Stomach (tissue), 9 donors: ENCODE results near the gene NTN1. TPM values are rescaled to one million over a fixed set of nuclear protein-coding genes. Genes with fewer than 3 reads are reported as not detected.

Experiments
- DNase-seq, 2 donors: peaks; one replicate each; pipeline versions ENCODE4 v3.0.0 to v3.0.0-alpha.2; 2013 to 2019
- H3K27ac ChIP-seq, 5 donors: fragments of 200-600 bp in 4 of 5; sonication (generic) in 4 of 5; one replicate each; pipeline ENCODE4 v1.5.1; 2013 to 2019; ENCODE audit warnings: mild to moderate bottlenecking in 1 of 5, moderate library complexity in 1 of 5
- H3K27me3 ChIP-seq, 3 donors: fragments of 200-600 bp; sonication (generic); one replicate each; pipeline ENCODE4 v1.5.1; 2017 to 2019; ENCODE audit warnings: mixed run types in 1 of 3
- H3K36me3 ChIP-seq, 4 donors: fragments of 200-600 bp; sonication (generic); 1 replicate in 3 of 4; 2 replicates in 1 of 4; pipeline ENCODE4 v1.5.1; 2016 to 2019
- H3K4me1 ChIP-seq, 4 donors: fragments of 200-600 bp; sonication (generic); one replicate each; pipeline ENCODE4 v1.5.1; 2016 to 2019
- H3K4me3 ChIP-seq, 4 donors: fragments of 200-600 bp; sonication (generic) in 3 of 4; one replicate each; pipeline ENCODE4 v1.5.1; 2016 to 2019; ENCODE audit warnings: mild to moderate bottlenecking in 1 of 4
- H3K9me3 ChIP-seq, 4 donors: fragments of 200-600 bp; sonication (generic); one replicate each; pipeline ENCODE4 v1.5.1; 2016 to 2019
- EP300 ChIP-seq: sonication (generic); formaldehyde crosslinking; IDR thresholded peaks from one replicate; pipeline ENCODE4 v1.6.1; 2017; ENCODE audit warnings: antibody characterized with exemption
- POLR2A ChIP-seq, 4 donors: fragments of 450-650 bp; IDR thresholded peaks; one replicate each; pipeline ENCODE4 v1.6.1; 2016; ENCODE audit warnings: antibody characterized with exemption in 4 of 4, control low read depth in 2 of 4, mild to moderate bottlenecking in 1 of 4, moderate library complexity in 1 of 4
- POLR2AphosphoS5 ChIP-seq, 3 donors: sonication (generic); formaldehyde crosslinking; IDR thresholded peaks; one replicate each; pipeline ENCODE4 v1.6.1; 2016; ENCODE audit warnings: antibody characterized with exemption in 3 of 3
- WGBS, 5 donors: extraction: QIAGEN DNeasy Blood & Tissue Kit in 3 of 5; methylation state at CpG; one replicate each; pipeline versions ENCODE4 v1.1.5 to v1.1.7; 2013 to 2018; 5-methylcytosine and 5-hydroxymethylcytosine counted together
- intact Hi-C: fragments of 100-400 bp; cut with DNase I; formaldehyde crosslinking; loops from one replicate; pipeline ENCODE4 v1.15.1; 2023; ENCODE audit warnings: low total_unique reads
- polyA plus RNA-seq, 3 donors: library from polyadenylated mRNA; stranded (reverse); fragments of 200-250 nt; gene quantifications; one replicate each; pipeline ENCODE4 v1.2.3, GENCODE V29; 2013
- total RNA-seq, 5 donors: library from RNA; depleted of rRNA; stranded (reverse); fragments of >200 nt; gene quantifications; one replicate each; pipeline versions ENCODE4 v1.1.0 to v1.2.3, GENCODE V29; 2014 to 2016
- TF ChIP-seq, protein P1 (sequence below), 7 experiments: fragments of 450-650 bp in 4 of 7; fragments of 200-600 bp in 3 of 7; sonication (generic) in 3 of 7; IDR thresholded peaks; one replicate each; pipeline ENCODE4 v1.5.1; 2016 to 2019; ENCODE audit warnings: antibody characterized with exemption in 7 of 7, control low read depth in 2 of 7, mild to moderate bottlenecking in 1 of 7
- donor health status: healthy with polysubstance abuse.
- donor health status: Bipolar disorder and iron deficiency.
- donor health status: healthy.

Gene NTN1
- total and polyA plus RNA-seq, 8 donors, result 2.9 to 56.2 (median 9.0) TPM

DNA sequence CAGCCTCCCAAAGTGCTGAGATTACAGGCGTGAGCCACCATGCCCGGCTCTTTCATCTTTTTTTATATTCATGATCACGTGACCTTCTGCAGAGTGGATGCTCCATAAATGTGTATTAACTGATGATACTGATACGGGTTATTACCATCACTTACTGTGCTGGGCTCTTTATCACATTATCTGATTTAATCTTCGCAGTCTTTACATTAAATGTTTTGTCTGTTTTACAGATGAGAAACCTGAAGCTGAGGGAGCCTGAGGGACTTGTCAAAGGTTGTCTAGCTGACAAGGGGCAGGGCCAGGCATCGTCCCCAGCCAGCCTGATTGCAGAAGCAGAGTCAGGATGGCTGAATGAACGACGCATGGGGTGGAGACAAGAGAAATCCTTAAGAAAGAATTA, 104.4 kb downstream of the NTN1 start:
- H3K4me1 ChIP-seq, result peaks cover 0 to 22% (median 0%) of the 10 kb centered on the region in 4 donors
- H3K27me3 ChIP-seq, result no peaks in the 10 kb centered on the region
- WGBS, 5 donors, result 89 to 95% (median 91%) methylated on average over 8 of the region's 8 CpGs
- no peak for TF ChIP-seq POLR2AphosphoS5 (IDR thresholded peaks at IDR 0.05)
- TF ChIP-seq, protein P1, sequence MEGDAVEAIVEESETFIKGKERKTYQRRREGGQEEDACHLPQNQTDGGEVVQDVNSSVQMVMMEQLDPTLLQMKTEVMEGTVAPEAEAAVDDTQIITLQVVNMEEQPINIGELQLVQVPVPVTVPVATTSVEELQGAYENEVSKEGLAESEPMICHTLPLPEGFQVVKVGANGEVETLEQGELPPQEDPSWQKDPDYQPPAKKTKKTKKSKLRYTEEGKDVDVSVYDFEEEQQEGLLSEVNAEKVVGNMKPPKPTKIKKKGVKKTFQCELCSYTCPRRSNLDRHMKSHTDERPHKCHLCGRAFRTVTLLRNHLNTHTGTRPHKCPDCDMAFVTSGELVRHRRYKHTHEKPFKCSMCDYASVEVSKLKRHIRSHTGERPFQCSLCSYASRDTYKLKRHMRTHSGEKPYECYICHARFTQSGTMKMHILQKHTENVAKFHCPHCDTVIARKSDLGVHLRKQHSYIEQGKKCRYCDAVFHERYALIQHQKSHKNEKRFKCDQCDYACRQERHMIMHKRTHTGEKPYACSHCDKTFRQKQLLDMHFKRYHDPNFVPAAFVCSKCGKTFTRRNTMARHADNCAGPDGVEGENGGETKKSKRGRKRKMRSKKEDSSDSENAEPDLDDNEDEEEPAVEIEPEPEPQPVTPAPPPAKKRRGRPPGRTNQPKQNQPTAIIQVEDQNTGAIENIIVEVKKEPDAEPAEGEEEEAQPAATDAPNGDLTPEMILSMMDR (IDR thresholded peaks at IDR 0.05), result no peak
- TF ChIP-seq POLR2A (IDR thresholded peaks at IDR 0.05), result no peak
- TF ChIP-seq EP300, result no peak
- H3K36me3 ChIP-seq, result no peaks in the 10 kb centered on the region
- DNase-seq, result no peak
- intact Hi-C loops, result no loop called here
- H3K27ac ChIP-seq, result no peak overlapping the region
- H3K9me3 ChIP-seq, result no peaks in the 10 kb centered on the region
- no peak overlapping the region for H3K4me3 ChIP-seq

DNA sequence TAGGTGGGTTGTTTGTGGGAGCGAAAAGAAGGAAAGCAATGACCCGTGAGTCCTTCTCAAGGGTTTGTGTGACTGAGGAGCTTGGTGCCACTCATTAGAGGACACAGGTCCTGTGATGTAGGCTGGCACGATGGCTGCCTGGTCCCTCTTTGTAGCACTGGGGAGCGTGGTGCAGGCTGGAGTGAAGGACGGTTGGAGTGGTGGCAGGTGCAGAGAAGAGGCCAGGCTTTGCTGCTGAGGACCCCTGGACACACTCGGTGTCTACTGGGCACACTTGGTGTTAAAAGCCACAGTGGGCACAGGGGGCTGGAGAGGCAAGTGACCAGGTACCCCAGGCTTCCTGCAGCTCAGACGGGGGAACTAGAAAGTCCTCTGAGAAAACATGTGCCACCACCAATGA, 106.0 kb downstream of the NTN1 start:
- TF ChIP-seq, protein P1 (IDR thresholded peaks at IDR 0.05), result no peak
- no peak for TF ChIP-seq EP300
- no peak for TF ChIP-seq POLR2AphosphoS5 (IDR thresholded peaks at IDR 0.05)
- TF ChIP-seq POLR2A (IDR thresholded peaks at IDR 0.05), result no peak
- Histone ChIP-seq H3K27me3 (no peaks in the 10 kb centered on the region), H3K4me3 (no peak overlapping the region), H3K36me3 (no peaks in the 10 kb centered on the region), H3K9me3 (no peaks in the 10 kb centered on the region), H3K27ac (no peak overlapping the region), H3K4me1 (peaks cover 0 to 12% (median 0%) of the 10 kb centered on the region in 4 donors)
- 84 to 96% (median 94%) methylated on average over 7 of the region's 7 CpGs for WGBS, 5 donors
- DNase-seq, result no peak
- intact Hi-C loops, result no loop called here

DNA sequence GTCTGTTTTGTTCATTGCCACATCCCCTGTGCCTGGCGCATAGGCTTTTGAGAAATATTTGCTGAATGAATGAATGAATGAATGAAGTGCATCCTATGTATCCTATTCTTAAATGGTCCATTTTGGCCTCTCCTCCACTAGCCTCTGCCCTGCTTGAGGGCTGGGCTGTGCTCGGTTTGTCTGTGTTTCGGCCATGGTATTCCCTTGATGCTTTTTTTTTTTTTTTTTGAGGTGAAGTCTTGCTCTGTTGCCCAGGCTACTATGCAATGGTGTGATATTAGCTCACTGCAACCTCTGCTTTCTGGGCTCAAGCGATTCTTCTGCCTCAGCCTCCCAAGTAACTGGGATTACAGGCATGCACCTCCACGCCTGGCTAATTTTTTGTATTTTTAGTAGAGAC, 110.1 kb downstream of the NTN1 start:
- Histone ChIP-seq H3K27me3 (no peaks in the 10 kb centered on the region), H3K4me3 (no peak overlapping the region), H3K36me3 (no peaks in the 10 kb centered on the region), H3K9me3 (no peaks in the 10 kb centered on the region), H3K4me1 (peaks cover 0 to 4% (median 0%) of the 10 kb centered on the region in 4 donors), H3K27ac (no peak overlapping the region)
- intact Hi-C loops, result no loop called here
- 69 to 97% (median 88%) methylated on average over 5 of the region's 5 CpGs for WGBS, 5 donors
- DNase-seq, result no peak
- TF ChIP-seq POLR2AphosphoS5 (IDR thresholded peaks at IDR 0.05) (no peak), EP300 (no peak), POLR2A (IDR thresholded peaks at IDR 0.05) (no peak)
- TF ChIP-seq, protein P1 (IDR thresholded peaks at IDR 0.05), result no peak

DNA sequence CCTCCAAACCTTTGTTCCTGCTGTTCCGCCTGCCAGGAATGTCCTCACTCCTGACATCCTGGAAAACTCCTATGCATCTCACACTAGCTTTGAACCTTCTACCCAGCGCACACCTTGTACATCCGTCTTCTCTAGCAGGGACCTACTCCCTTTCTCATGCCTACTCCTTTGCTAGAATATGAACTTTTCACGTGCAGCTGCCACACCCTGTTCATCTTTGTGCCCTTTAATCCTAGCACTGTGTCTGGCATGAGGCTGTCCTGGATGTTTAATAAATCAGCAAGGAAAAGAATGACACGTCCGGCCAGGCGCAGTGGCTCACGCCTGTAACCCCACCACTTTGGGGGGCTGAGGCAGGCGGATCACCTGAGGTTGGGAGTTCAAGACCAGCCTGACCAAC, 111.0 kb downstream of the NTN1 start:
- no peaks in the 10 kb centered on the region for H3K36me3 ChIP-seq
- H3K27ac ChIP-seq, result no peak overlapping the region
- intact Hi-C loops, result no loop called here
- H3K9me3 ChIP-seq, result no peaks in the 10 kb centered on the region
- no peak overlapping the region for H3K4me3 ChIP-seq
- no peaks in the 10 kb centered on the region for H3K27me3 ChIP-seq
- TF ChIP-seq EP300 (no peak), POLR2AphosphoS5 (IDR thresholded peaks at IDR 0.05) (no peak), POLR2A (IDR thresholded peaks at IDR 0.05) (no peak)
- TF ChIP-seq, protein P1 (IDR thresholded peaks at IDR 0.05), result no peak
- no peak for DNase-seq
- peaks cover 0 to 9% (median 0%) of the 10 kb centered on the region in 4 donors for H3K4me1 ChIP-seq
- WGBS, 5 donors, result 83 to 93% (median 87%) methylated on average over 9 of the region's 9 CpGs
